Endothelial cell of umbilical vein (primary cell): ENCODE data around the gene LCN9. TPM values are rescaled to one million over a fixed set of nuclear protein-coding genes. Genes with fewer than 3 reads are reported as not detected.

ENCODE experiments used
- BruUV-seq: library from RNA; stranded (reverse); fragments of 400-500 nt; replicated peaks from 2 replicates; lab custom pipeline; 2021; lab: Mats Ljungman, UMichigan
- CTCF ChIA-PET: fragments of 300-600, 350-600 bp; sonication (Branson Sonifier 250); formaldehyde crosslinking; loops from one replicate; lab custom pipeline; 2021; ENCODE audit warnings: antibody characterized with exemption, inconsistent platforms; lab: Charles Lee
- POLR2A ChIA-PET: fragments of 300-600, 350-600 bp; sonication (Branson Sonifier 250); formaldehyde crosslinking; loops from one replicate; lab custom pipeline; 2021; ENCODE audit warnings: antibody characterized with exemption, inconsistent platforms; lab: Charles Lee
- DNase-seq: peaks from one replicate; pipeline ENCODE4 v3.0.0-alpha.2; 2011; ENCODE audit warnings: low read depth, low spot score
- FAIRE-seq: peaks from 2 replicates; lab custom pipeline; 2011; peaks lifted over from hg19 to GRCh38; lab: Jason Lieb, UNC
- H2AFZ ChIP-seq: 2 replicates; pipeline ENCODE4 v1.6.0; 2012; ENCODE audit warnings: low read depth, low read length, control low read depth, inconsistent platforms
- H3K27ac ChIP-seq: 2 replicates; pipeline ENCODE4 v1.5.1; 2011; ENCODE audit warnings: low read depth, mild to moderate bottlenecking, control low read depth, low read length, moderate library complexity; ENCODE audit not compliant: insufficient read depth
- H3K27me3 ChIP-seq, 2 experiments: 2 replicates each; pipeline versions ENCODE4 v1.6.0 to v1.6.1; 2011; ENCODE audit warnings: low read length in 2 of 2, mixed read lengths in 1 of 2; ENCODE audit not compliant: control insufficient read depth in 2 of 2, insufficient read depth in 2 of 2
- H3K36me3 ChIP-seq, 2 experiments: 2 replicates in 1 of 2; 3 replicates in 1 of 2; pipeline ENCODE4 v1.5.1; 2011; ENCODE audit warnings: low read length in 2 of 2, mild to moderate bottlenecking in 1 of 2, moderate library complexity in 1 of 2; ENCODE audit not compliant: control insufficient read depth in 2 of 2, insufficient read depth in 2 of 2; ENCODE audit errors: extremely low read depth in 1 of 2
- H3K4me1 ChIP-seq: 3 replicates; pipeline ENCODE4 v1.5.1; 2011; ENCODE audit warnings: mild to moderate bottlenecking, low read length; ENCODE audit not compliant: control insufficient read depth, insufficient read depth; ENCODE audit errors: extremely low read depth
- H3K4me2 ChIP-seq: 2 replicates; pipeline ENCODE4 v1.6.1; 2011; ENCODE audit warnings: low read length, control low read depth, mixed read lengths; ENCODE audit not compliant: insufficient read depth
- H3K4me3 ChIP-seq, 3 experiments: fragments of 200-600 bp in 1 of 3; sonication (generic), shearing (Covaris generic) in 1 of 3; replicated peaks in 1 of 3; 2 replicates each; pipeline ENCODE4 v1.5.1; 2011 to 2016; ENCODE audit warnings: control low read depth in 3 of 3, low read length in 3 of 3, mild to moderate bottlenecking in 2 of 3, inconsistent platforms in 1 of 3, low read depth in 1 of 3, moderate library complexity in 1 of 3; ENCODE audit not compliant: insufficient read depth in 1 of 3
- H3K79me2 ChIP-seq: 2 replicates; pipeline ENCODE4 v1.6.0; 2012; ENCODE audit warnings: low read length, inconsistent platforms; ENCODE audit not compliant: control insufficient read depth, insufficient read depth
- H3K9ac ChIP-seq: replicated peaks from 2 replicates; pipeline ENCODE3; 2011; ENCODE audit warnings: low read length, control low read depth; ENCODE audit not compliant: insufficient read depth; ENCODE audit errors: extremely low read depth
- H3K9me1 ChIP-seq: replicated peaks from 3 replicates; pipeline ENCODE4 v1.6.0; 2011; ENCODE audit warnings: mild to moderate bottlenecking, low read length; ENCODE audit not compliant: control insufficient read depth, insufficient read depth; ENCODE audit errors: extremely low read depth
- H3K9me3 ChIP-seq: replicated peaks from 2 replicates; pipeline ENCODE4 v1.5.1; 2012; ENCODE audit warnings: low read length, inconsistent platforms; ENCODE audit not compliant: control insufficient read depth, insufficient read depth
- H4K20me1 ChIP-seq: replicated peaks from 2 replicates; pipeline ENCODE3; 2011; ENCODE audit warnings: mild to moderate bottlenecking, low read length; ENCODE audit not compliant: control insufficient read depth, insufficient read depth; ENCODE audit errors: extremely low read depth
- EZH2 ChIP-seq: IDR thresholded peaks from 2 replicates; pipeline ENCODE4 v1.6.1; 2012; ENCODE audit warnings: borderline replicate concordance, low read depth, mild to moderate bottlenecking, moderate library complexity, low read length, inconsistent platforms; ENCODE audit not compliant: severe bottlenecking
- FOS ChIP-seq: IDR thresholded peaks from 2 replicates; pipeline ENCODE4 v1.6.1; 2011; ENCODE audit warnings: mild to moderate bottlenecking, low read length, moderate library complexity, borderline replicate concordance; ENCODE audit not compliant: insufficient read depth
- GATA2 ChIP-seq: IDR thresholded peaks from 2 replicates; pipeline ENCODE4 v1.7.0; 2011; ENCODE audit warnings: low read depth, mild to moderate bottlenecking, moderate library complexity, mixed read lengths, low read length; ENCODE audit not compliant: insufficient read length, insufficient read depth
- JUN ChIP-seq: IDR thresholded peaks from 2 replicates; pipeline ENCODE4 v1.6.1; 2011; ENCODE audit warnings: borderline replicate concordance, low read depth; ENCODE audit not compliant: insufficient read length, insufficient read depth
- MYC ChIP-seq: IDR thresholded peaks from one replicate; pipeline ENCODE4 v1.6.1; 2011; ENCODE audit warnings: mild to moderate bottlenecking, low read depth, low read length
- POLR2A ChIP-seq: IDR thresholded peaks from 2 replicates; pipeline ENCODE4 v1.6.1; 2012; ENCODE audit warnings: low read depth, mild to moderate bottlenecking, control low read depth, low read length
- POLR2AphosphoS5 ChIP-seq: IDR thresholded peaks from 2 replicates; pipeline ENCODE4 v1.6.1; 2012; ENCODE audit warnings: low read depth, mild to moderate bottlenecking, control low read depth, low read length, moderate library complexity; ENCODE audit not compliant: insufficient read depth
- dilution Hi-C: fragments of 300-500 bp; cut with MboI; formaldehyde crosslinking; loops from one replicate; pipeline ENCODE4 v1.15.0; 2019; ENCODE audit warnings: low sequenced_read_pairs; ENCODE audit not compliant: extremely low pct_ligation_motif_present
- intact Hi-C: fragments of 100-400 bp; cut with micrococcal nuclease; formaldehyde crosslinking; loops from one replicate; pipeline ENCODE4 v1.10.0; 2022
- polyA plus RNA-seq, 4 experiments: library from polyadenylated mRNA; depleted of rRNA in 3 of 4; stranded (reverse) in 3 of 4; unstranded in 1 of 4; fragments of >200 nt; gene quantifications; 2 replicates each; pipeline versions ENCODE4 v1.2.1 to v1.2.3, GENCODE V29; 2011 to 2012; ENCODE audit warnings: missing spikeins in 1 of 4
- total RNA-seq: library from RNA; stranded (reverse); gene quantifications from 2 replicates; pipeline ENCODE4 v1.2.3, GENCODE V29; 2021
- TF ChIP-seq, protein P1 (sequence below): IDR thresholded peaks from 2 replicates; pipeline ENCODE4 v1.6.1; 2011; ENCODE audit not compliant: insufficient read depth, insufficient read length
- TF ChIP-seq, protein P2 (sequence below), 2 donors: IDR thresholded peaks; 1 replicate in 1 of 2; 2 replicates in 1 of 2; pipeline ENCODE4 v1.5.1; 2011; ENCODE audit warnings: low read length in 2 of 2, mild to moderate bottlenecking in 2 of 2, moderate library complexity in 2 of 2, control low read depth in 1 of 2, inconsistent platforms in 1 of 2, low read depth in 1 of 2; ENCODE audit not compliant: insufficient read depth in 1 of 2; ENCODE audit errors: extremely low read depth in 1 of 2

Gene LCN9
- total and polyA plus RNA-seq, 2 donors (not counting 3 experiments of a cell fraction or from before 2014, with no cell fraction given), result not detected

DNA sequence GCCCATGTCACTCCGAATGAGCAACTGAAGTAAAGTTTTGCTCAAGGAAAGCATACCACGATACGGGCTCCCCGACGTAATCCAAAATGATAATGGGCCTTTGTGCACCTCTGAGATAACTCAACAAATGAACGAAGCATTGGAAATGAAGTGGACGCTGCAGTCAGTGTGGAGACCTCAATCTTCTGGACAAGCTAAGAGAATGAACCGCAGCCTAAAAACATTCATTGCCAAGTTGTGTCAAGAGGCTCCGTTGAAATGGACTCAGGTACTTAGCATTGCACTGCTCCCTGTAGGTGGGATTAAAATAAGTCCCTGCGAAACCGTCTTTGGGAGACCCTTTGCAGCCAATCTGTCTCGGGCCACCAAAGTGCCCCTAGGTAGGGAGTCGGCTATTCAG, 3.9 kb upstream of the LCN9 start:
- H3K27ac ChIP-seq, result no peak overlapping the region
- H3K27me3 ChIP-seq, result no peaks in the 10 kb centered on the region
- H3K4me2 ChIP-seq, result no peak overlapping the region
- TF ChIP-seq JUN (no peak), MYC (no peak), POLR2A (no peak), GATA2 (no peak)
- TF ChIP-seq, protein P1, sequence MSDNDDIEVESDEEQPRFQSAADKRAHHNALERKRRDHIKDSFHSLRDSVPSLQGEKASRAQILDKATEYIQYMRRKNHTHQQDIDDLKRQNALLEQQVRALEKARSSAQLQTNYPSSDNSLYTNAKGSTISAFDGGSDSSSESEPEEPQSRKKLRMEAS, result no peak
- TF ChIP-seq, protein P2, sequence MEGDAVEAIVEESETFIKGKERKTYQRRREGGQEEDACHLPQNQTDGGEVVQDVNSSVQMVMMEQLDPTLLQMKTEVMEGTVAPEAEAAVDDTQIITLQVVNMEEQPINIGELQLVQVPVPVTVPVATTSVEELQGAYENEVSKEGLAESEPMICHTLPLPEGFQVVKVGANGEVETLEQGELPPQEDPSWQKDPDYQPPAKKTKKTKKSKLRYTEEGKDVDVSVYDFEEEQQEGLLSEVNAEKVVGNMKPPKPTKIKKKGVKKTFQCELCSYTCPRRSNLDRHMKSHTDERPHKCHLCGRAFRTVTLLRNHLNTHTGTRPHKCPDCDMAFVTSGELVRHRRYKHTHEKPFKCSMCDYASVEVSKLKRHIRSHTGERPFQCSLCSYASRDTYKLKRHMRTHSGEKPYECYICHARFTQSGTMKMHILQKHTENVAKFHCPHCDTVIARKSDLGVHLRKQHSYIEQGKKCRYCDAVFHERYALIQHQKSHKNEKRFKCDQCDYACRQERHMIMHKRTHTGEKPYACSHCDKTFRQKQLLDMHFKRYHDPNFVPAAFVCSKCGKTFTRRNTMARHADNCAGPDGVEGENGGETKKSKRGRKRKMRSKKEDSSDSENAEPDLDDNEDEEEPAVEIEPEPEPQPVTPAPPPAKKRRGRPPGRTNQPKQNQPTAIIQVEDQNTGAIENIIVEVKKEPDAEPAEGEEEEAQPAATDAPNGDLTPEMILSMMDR (IDR thresholded peaks at IDR 0.05; ENCODE audit: extremely low read depth in 1 of 2, insufficient read depth in 1 of 2, low read depth in 1 of 2, low read length in 2 of 2), result no peak
- no peak overlapping the region for H2AFZ ChIP-seq
- intact Hi-C loops (no loop called here), dilution Hi-C loops (no loop called here)
- DNase-seq (no peak), FAIRE-seq (no peak)
- no peaks in the 10 kb centered on the region for H4K20me1 ChIP-seq
- no peaks in the 10 kb centered on the region for H3K36me3 ChIP-seq
- no peaks in the 10 kb centered on the region for H3K9me3 ChIP-seq
- POLR2A ChIA-PET, result no interaction called here
- H3K9ac ChIP-seq, result no peak overlapping the region
- CTCF ChIA-PET, result no interaction called here
- no peaks in the 10 kb centered on the region for H3K79me2 ChIP-seq
- BruUV-seq, result no TSS peak
- no peaks in the 10 kb centered on the region for H3K4me1 ChIP-seq
- H3K4me3 ChIP-seq, result no peak overlapping the region
- no peaks in the 10 kb centered on the region for H3K9me1 ChIP-seq

DNA sequence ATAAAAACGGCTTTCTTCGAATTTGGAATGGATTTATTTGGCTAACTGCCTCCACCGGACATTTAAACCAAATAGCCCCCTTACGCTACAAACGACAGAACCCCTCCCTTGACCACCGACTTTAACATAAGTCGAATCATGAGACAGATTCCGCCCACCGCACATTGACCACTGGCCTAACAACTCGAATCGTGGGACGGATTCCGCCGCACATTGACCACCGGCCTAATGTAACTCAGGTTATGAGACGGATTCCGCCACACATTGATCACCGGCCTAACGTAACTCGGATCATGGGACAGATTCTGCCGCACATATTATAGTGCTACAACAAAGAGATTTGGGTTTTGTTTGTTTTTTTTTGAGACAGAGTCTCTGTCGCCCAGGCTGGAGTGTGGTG, 2.7 kb upstream of the LCN9 start:
- H3K9me1 ChIP-seq, result no peaks in the 10 kb centered on the region
- POLR2A ChIA-PET, result no interaction called here
- H3K79me2 ChIP-seq, result no peaks in the 10 kb centered on the region
- FAIRE-seq (no peak), DNase-seq (no peak)
- no peaks in the 10 kb centered on the region for H3K4me1 ChIP-seq
- CTCF ChIA-PET, result no interaction called here
- dilution Hi-C loops, result no loop called here
- H3K27me3 ChIP-seq, result no peaks in the 10 kb centered on the region
- no peak overlapping the region for H3K4me2 ChIP-seq
- BruUV-seq, result no TSS peak
- no peak overlapping the region for H2AFZ ChIP-seq
- no peak overlapping the region for H3K4me3 ChIP-seq
- H3K9ac ChIP-seq, result no peak overlapping the region
- no peaks in the 10 kb centered on the region for H3K9me3 ChIP-seq
- intact Hi-C loops, result no loop called here
- H3K27ac ChIP-seq, result no peak overlapping the region
- TF ChIP-seq POLR2AphosphoS5 (no peak), EZH2 (no peak), MYC (no peak), FOS (no peak), JUN (no peak), POLR2A (no peak)
- TF ChIP-seq, protein P1, result no peak
- no peaks in the 10 kb centered on the region for H3K36me3 ChIP-seq
- no peaks in the 10 kb centered on the region for H4K20me1 ChIP-seq
